DND-41 (cell line): ENCODE results near the gene FAM193B.

Experiments used
- CTCF ChIP-seq: IDR thresholded peaks from 2 replicates; pipeline ENCODE4 v1.5.1; 2012; ENCODE audit warnings: borderline replicate concordance, low read length, moderate library complexity, mild to moderate bottlenecking; ENCODE audit not compliant: poor library complexity, severe bottlenecking; ENCODE audit errors: extremely low read depth
- EZH2 ChIP-seq: IDR thresholded peaks from 3 replicates; pipeline ENCODE4 v1.6.1; 2012; ENCODE audit warnings: borderline replicate concordance, low read depth, mild to moderate bottlenecking, moderate library complexity, low read length, inconsistent platforms; ENCODE audit not compliant: severe bottlenecking

GRCh38 chr5:177594071-177594470 lies 39.7 kb upstream of the FAM193B start:
- TF ChIP-seq CTCF (no peak), EZH2 (no peak)
